Smooth muscle cell of the brain vasculature (primary cell): ENCODE measurements around the gene PIMREG.

ENCODE experiments used
- DNase-seq: peaks from one replicate; pipeline ENCODE4 v3.0.0-alpha.2; 2012; ENCODE audit warnings: low read depth, low spot score

Gene PIMREG

GRCh38 chr17:6461792-6462524, 17.7 kb downstream of the PIMREG start:
- DNase-seq, result no peak

GRCh38 chr17:6462692-6463091, 18.4 kb downstream of the PIMREG start:
- no peak for DNase-seq

- no peak for DNase-seq
These were observed 19.6 kb downstream of the PIMREG start for GRCh38 chr17:6463616-6464445.

GRCh38 chr17:6464446-6465041, 20.3 kb downstream of the PIMREG start:
- DNase-seq, result no peak

- DNase-seq, result no peak
These were observed 21.1 kb downstream of the PIMREG start for GRCh38 chr17:6465206-6466003.

- DNase-seq, result no peak
These were observed 23.3 kb downstream of the PIMREG start for GRCh38 chr17:6467567-6467966.

- no peak for DNase-seq
These were observed 24.0 kb downstream of the PIMREG start for GRCh38 chr17:6468051-6468790.

GRCh38 chr17:6470146-6470718, 26.0 kb downstream of the PIMREG start:
- no peak for DNase-seq

- no peak for DNase-seq
These were observed 26.7 kb downstream of the PIMREG start for GRCh38 chr17:6470751-6471521.

- DNase-seq, result no peak
These were observed 27.5 kb downstream of the PIMREG start for GRCh38 chr17:6471531-6472465.

GRCh38 chr17:6472517-6472916, 28.3 kb downstream of the PIMREG start:
- DNase-seq, result no peak

- peak; percentile 32 for DNase-seq
These were observed 29.0 kb downstream of the PIMREG start for GRCh38 chr17:6473128-6473767.

- no peak for DNase-seq
These were observed 30.1 kb downstream of the PIMREG start for GRCh38 chr17:6474376-6474775.

GRCh38 chr17:6474906-6475305, 30.7 kb downstream of the PIMREG start:
- DNase-seq, result no peak

GRCh38 chr17:6475411-6475810, 31.2 kb downstream of the PIMREG start:
- no peak for DNase-seq

GRCh38 chr17:6476076-6476809, 32.0 kb downstream of the PIMREG start:
- no peak for DNase-seq

GRCh38 chr17:6476810-6477179, 32.5 kb downstream of the PIMREG start:
- DNase-seq, result no peak
